ENCODE data around the gene EFNA1. TPM values are rescaled to one million over a fixed set of nuclear protein-coding genes. Genes with fewer than 3 reads are reported as not detected.
"Not testable (repeated sequence)": the region's sequence is repeated elsewhere in the genome, so short reads cannot be mapped to it uniquely, and the experiment has no call there.

The EFNA1 gene
- total and polyA plus RNA-seq, 2 experiments from 2014 or later = 3.2 to 5.1 TPM

GRCh38 chr1:155116113-155116764 lies 11.4 kb upstream of the EFNA1 start (continued):
- TF ChIP-seq, protein P1, sequence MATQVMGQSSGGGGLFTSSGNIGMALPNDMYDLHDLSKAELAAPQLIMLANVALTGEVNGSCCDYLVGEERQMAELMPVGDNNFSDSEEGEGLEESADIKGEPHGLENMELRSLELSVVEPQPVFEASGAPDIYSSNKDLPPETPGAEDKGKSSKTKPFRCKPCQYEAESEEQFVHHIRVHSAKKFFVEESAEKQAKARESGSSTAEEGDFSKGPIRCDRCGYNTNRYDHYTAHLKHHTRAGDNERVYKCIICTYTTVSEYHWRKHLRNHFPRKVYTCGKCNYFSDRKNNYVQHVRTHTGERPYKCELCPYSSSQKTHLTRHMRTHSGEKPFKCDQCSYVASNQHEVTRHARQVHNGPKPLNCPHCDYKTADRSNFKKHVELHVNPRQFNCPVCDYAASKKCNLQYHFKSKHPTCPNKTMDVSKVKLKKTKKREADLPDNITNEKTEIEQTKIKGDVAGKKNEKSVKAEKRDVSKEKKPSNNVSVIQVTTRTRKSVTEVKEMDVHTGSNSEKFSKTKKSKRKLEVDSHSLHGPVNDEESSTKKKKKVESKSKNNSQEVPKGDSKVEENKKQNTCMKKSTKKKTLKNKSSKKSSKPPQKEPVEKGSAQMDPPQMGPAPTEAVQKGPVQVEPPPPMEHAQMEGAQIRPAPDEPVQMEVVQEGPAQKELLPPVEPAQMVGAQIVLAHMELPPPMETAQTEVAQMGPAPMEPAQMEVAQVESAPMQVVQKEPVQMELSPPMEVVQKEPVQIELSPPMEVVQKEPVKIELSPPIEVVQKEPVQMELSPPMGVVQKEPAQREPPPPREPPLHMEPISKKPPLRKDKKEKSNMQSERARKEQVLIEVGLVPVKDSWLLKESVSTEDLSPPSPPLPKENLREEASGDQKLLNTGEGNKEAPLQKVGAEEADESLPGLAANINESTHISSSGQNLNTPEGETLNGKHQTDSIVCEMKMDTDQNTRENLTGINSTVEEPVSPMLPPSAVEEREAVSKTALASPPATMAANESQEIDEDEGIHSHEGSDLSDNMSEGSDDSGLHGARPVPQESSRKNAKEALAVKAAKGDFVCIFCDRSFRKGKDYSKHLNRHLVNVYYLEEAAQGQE (IDR thresholded peaks at IDR 0.05; ENCODE audit: unreplicated experiment) = no peak
- TF ChIP-seq NANOG (IDR thresholded peaks at IDR 0.05; ENCODE audit: borderline replicate concordance) (no peak), ZNF331 (CRISPR knock-in tag; IDR thresholded peaks at IDR 0.05; ENCODE audit: low read depth) (no peak), POLR2AphosphoS5 (IDR thresholded peaks at IDR 0.05; ENCODE audit: low read depth) (no peak), EZH2 (IDR thresholded peaks at IDR 0.05; ENCODE audit: low read depth, unreplicated experiment) (no peak)

- Histone ChIP-seq H3K4me2 (no peak overlapping the region), H3K79me2 (replicated peaks; ENCODE audit: insufficient read depth) (no peaks in the 10 kb centered on the region), H3F3A (replicated peaks; ENCODE audit: low read depth) (no peaks in the 10 kb centered on the region), H3K4me3 (no peak overlapping the region), H2AFZ (no peak overlapping the region), H3K36me3 (ENCODE audit: insufficient read depth) (no peaks in the 10 kb centered on the region), H3K27me3 (ENCODE audit: insufficient read depth) (peaks cover 14% of the 10 kb centered on the region), H3K27ac (ENCODE audit: low read depth) (no peak overlapping the region), H3K9me2 (ENCODE audit: insufficient read depth) (no peaks in the 10 kb centered on the region), H3K4me1 (ENCODE audit: insufficient read depth) (0 out of 2 replicates have a peak, but pooled peaks cover 4% of the 10 kb centered on the region), H4K20me1 (replicated peaks; ENCODE audit: insufficient read depth) (no peaks in the 10 kb centered on the region)
- Mint-ChIP-seq H3K4me3 (no peak overlapping the region), H3K4me1 (no peaks in the 10 kb centered on the region), H3K36me3 (ENCODE audit: low read depth) (no peaks in the 10 kb centered on the region), H3K9me3 (no peaks in the 10 kb centered on the region), H3K27ac (no peak overlapping the region), H3K27me3 (ENCODE audit: insufficient read depth, low read depth, poor library complexity) (peaks cover 23% of the 10 kb centered on the region)
- DNase-seq (ENCODE audit: low spot score) (no peak), ATAC-seq (no peak)
- no peak for TF ChIP-seq ZNF331 (CRISPR knock-in tag; IDR thresholded peaks at IDR 0.05; ENCODE audit: low read depth)
- TF ChIP-seq ETS1 (IDR thresholded peaks at IDR 0.05) = no peak
Observed at GRCh38 chr1:155117610-155118009, 10.1 kb upstream of the EFNA1 start.

- H3K27ac ChIP-seq (ENCODE audit: low read depth); H3K9me3 Mint-ChIP-seq; H3K9me2 ChIP-seq (ENCODE audit: insufficient read depth); ATAC-seq; H4K20me1 ChIP-seq (replicated peaks; ENCODE audit: insufficient read depth); DNase-seq (ENCODE audit: low spot score); H2AFZ ChIP-seq; H3K4me2 ChIP-seq; H3K36me3 ChIP-seq (ENCODE audit: insufficient read depth); H3K4me3 ChIP-seq; H3K79me2 ChIP-seq (replicated peaks; ENCODE audit: insufficient read depth); H3K4me1 ChIP-seq (ENCODE audit: insufficient read depth); H3F3A ChIP-seq (replicated peaks; ENCODE audit: low read depth); H3K27ac Mint-ChIP-seq; H3K4me1 Mint-ChIP-seq; H3K4me3 Mint-ChIP-seq; H3K36me3 Mint-ChIP-seq (ENCODE audit: low read depth): not testable (repeated sequence)
- H3K27me3 ChIP-seq (ENCODE audit: insufficient read depth) = peaks cover 15% of the 10 kb centered on the region
- peaks cover 26% of the 10 kb centered on the region for H3K27me3 Mint-ChIP-seq (ENCODE audit: insufficient read depth, low read depth, poor library complexity)
Observed at GRCh38 chr1:155118090-155118489, 9.6 kb upstream of the EFNA1 start.

All from GM23338 (cell line).